NCI-H748 (cell line): ENCODE data around the gene CALCR.

Experiments
- DNase-seq: peaks from one replicate; lab custom pipeline; 2025; ENCODE audit not compliant: unreplicated experiment; lab: John Stamatoyannopoulos, UW

CALCR gene

DNA sequence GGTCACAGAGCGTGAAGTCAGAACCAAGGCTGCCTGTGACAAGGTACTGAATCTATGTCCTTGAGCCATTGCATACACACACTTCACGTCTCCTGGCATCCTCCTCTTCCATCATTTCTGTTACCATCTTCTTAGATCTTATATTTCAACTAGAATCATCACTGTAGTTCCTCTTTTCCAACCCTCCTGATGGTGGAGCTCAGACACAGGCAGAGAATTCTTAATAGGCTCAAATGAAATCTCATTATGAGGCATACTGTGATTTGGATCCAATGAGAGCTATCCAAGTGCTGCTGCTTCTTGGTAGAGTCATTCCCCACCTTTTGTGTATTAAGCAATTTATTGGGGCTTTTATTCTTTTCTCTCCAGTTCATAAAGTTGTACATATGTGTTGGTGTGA lies 113.2 kb downstream of the CALCR start:
- peak; percentile 71 for DNase-seq

DNA sequence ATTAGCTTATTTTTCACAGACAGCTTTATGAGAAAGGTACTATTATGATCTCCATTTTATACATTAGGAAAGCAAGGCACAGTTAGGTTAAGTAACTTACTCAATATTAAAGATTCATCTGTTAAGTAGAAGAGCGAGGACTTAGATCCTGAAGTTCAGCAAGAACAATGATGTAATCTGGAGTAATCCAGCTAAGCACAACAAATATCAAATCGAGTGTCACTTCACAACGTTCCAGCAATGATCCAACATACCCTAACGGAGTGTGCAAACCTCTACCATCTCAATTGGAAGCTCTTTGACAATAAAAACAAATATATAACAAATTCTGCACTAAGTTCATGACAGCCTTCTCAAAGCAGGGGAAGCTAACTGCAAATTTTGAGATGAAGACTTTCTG lies 121.3 kb downstream of the CALCR start:
- no peak for DNase-seq

DNA sequence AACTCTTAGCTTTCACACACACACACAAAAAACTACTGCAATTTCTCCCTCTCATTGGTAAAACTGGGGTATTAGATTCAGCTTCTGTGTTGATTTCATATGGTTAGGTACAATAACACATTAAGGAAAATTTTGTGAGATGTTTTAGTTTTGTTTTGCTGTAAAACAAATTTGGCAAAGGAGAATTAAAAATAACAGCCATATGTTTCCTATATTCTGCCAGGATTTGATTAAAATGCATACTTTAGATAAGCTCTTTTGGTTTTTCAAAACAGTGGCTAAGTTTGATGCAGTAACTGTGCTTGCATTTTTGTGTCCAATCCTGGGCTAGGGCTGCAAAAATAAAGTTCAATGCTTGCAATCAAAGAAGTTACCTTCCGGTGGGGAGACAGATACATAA lies 126.3 kb downstream of the CALCR start:
- DNase-seq, result no peak

DNA sequence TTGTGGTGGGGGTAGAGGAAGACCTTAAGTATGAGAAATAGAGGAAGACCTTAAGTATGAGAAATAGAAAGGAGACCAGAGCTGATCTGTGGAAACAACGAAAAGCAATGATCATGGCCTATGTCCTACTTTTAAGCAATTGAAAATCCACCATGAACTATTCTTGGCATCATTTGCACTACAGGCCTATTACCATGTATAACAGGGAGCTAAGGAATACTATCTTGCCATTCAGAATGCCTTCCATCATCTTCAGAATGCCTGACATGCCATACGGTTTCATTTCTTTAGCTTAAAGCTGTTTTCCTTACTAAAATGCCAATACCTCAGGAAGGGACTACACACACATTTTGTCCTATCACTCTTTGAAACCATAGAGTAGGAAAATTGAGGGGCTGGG lies 127.0 kb downstream of the CALCR start:
- no peak for DNase-seq

DNA sequence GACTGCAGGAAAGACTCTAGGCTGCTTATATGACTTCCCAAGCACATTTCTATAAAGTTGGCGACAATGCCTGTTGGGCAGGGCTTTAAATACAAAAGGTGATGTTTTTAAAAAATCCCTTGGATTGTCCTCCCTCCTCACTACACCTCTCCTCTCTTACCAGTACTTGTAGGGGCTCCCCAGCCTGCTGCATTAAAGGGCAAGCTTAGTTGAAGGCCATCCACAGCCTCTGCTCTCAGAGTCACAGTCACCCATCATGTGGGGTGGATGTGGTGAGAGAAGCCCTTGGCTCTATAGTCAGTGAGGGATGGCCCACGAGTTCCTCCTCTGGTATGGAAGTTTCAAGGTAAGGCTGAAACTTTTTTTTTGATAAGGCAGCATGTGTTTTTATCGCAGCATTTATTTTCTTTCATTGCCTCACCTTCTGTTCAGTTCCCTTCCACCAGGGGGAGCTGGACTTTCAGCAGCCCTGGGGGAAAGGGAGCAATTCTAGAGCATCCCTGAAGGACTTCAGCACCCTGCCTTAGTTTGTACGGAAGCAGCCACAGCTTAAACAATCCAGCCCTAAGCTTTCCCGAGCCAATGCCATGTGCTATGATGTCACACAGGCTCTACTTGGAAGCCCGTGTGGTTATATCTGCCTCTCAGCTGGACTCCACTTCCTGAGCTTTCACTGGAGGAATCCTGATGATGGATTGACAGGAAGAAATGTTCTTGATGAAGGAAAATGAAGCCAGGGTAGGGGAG lies 131.9 kb downstream of the CALCR start:
- peak; percentile 65 for DNase-seq

DNA sequence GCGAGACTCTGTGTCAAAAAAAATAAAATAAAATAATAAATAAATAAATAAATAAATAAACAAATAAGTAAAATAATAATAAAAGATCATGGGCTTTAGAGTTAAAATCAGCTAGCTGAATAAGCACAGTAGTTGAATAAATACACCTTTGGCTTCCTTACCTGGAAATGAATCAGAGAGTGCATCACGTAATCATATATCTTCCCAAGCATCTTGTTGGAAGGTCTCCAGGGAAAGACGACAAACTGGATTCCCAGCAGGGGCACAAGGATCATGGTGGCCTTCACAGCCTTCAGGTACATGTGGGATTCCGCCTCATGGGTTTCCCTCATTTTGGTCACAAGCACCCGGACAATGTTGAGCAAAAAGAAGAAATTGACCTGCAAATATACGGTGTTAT lies 138.7 kb downstream of the CALCR start:
- no peak for DNase-seq

DNA sequence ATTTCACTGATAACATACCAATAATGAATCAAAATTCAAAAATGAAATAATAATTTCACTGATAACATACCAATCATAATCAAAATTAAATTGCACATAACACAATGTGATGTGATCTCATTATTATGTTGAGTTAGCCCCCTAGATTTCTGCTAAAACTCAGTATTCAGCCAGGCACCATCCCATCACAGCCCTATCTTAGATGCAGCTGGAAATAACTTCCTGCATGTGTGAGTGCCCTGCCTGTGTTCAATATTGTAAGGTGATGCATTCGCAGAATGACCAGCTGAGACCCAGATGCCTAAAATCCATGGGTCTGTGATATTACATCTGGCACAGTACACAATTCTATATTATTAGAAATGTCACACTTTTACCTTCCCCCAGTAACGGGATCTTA lies 142.4 kb downstream of the CALCR start:
- DNase-seq, result no peak

DNA sequence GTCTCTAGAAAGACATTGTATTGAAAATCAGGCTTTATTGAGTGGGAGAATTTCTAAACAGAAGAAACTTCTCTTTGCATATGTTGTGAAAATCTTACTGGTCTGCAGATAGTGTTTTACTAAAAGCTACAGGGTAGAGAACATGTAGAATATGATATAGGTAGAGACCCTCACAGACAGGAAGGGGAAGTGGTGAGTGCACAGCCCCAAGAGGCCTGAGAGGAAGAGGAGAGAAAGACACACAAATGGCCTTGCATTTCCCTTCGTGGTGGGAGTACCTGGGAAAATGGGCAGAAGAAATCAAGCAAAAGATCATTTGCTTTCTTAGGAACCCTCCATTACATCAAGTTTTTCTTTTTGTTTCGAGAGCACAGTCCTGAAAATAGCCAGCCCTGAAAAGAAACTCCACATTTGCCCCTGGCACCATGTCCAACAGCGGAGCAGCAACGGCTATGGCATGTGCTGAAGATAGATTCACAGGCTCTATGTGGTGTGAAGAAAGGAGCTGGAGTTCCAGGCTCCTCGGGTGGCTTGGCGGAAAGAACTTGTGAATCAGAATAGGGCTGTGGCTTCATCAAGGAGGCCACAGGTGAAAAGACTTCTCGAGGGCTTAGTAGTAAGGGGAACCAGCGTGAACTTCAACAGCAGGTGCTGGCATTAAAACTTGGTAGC lies 143.5 kb downstream of the CALCR start:
- DNase-seq, result no peak

DNA sequence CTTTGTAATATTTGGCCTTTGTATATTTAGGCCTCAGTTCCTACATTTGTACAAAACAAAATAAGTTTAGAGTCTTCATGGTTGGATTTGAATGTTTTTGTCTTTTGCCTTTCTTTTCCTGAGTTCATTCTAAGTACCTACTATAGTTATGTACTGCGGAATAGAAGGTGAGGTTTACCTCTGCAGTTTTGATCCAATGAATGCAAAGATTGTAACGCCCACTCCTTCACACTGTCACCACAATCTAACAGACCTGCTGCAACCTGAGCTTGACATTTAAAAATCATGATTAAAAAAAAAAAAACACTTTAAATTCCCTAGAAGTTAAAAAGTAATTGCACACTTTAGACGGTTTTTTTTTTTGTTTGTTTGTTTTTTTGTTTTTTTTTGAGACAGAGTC lies 145.0 kb downstream of the CALCR start:
- no peak for DNase-seq

DNA sequence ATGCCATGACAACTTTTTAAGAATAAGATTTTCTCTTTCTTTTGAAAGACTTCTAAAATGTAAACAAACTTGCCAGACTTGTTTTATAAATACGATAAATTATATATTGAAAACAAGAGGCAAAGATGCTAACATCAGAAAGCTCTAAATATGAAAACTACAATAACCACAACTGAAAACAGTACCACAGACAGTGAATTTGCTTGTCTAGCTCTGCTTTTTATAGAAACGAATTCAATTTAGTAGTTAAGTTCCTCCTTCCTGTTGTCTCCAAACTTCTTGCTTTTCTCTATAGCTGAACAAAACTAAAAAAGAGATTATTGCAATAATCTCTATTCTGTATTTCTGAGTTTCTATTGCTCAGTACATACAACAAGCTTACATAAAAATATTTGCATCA lies 147.4 kb downstream of the CALCR start:
- DNase-seq, result no peak

DNA sequence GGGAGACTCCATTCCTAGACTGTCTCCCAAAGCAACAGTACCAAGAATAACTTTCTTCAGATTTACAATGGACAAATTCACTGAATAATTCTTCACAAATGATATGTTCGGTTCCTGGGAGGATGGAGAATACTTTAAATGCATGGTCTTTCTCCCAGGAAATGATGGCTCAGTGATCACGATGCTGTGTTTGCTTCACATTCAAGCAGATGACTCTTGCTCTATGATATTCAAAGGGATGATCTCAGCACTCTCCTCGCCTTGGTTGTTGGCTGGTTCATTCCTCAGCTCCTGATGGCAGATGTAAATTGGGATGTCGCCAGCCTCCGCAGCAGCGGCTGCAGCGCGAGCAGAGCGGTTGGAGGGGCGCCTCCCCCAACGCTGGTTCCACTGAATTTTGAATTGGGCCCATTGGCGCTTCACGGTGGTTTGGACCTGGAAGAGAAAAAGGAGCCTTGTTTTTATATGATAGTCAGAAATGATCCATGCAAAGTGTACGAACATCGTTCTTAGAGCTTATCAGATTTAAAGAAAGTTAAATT lies 148.3 kb downstream of the CALCR start:
- no peak for DNase-seq

DNA sequence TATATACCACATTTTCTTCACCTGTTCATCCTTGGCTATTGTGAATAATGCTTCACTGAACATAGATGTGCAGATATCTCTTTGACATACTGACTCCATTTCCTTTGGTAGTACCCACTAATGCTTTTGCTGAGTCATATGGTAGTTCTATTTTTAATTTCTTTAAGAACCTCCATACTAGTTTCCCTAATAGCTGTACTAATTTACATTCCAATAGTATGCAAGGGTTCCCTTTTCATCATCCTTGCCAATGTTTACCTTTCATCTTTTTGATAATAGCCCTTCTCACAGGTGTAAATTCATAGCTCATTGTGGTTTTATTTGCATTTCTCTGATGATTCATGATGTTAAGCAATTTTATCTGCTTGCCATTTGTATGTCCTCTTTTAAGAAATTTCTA lies 159.9 kb downstream of the CALCR start:
- peak; percentile 18 for DNase-seq

DNA sequence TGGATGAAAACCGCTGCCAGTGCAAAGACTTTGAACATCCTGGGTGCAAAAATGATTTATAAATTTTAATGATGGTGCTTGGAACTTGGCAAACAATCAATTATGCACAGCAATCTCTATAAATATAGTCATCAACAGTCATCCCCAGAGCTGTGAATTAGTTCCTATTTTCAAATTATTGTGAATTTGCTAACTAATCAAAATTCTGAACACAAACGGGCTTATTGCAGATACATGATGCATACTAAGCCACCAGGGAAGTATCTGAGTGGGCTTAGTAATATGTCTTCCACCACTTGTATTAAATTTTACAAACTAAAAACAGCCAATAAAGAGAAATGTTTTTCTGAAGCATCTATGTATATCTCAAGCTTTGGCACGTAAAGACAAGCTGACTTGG lies 165.2 kb downstream of the CALCR start:
- DNase-seq, result no peak

DNA sequence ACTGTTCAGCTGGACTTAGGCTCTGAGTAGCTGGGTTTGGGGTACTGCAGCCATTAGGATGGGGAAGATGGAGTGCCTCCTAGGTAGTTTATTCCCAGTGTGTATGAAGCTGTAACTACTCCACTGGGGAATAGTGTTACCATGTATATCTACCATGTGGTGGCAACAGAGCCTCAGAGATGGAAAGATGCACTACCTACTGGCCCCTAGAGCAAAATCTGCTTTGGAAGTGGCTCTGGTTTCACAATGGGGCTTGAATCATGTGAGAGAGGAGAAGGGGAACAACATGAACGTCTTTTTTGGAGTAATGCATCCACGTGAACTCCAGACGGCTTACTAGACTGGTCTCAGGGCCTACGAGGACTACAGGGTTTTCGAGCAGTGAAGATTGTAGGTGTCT lies 167.3 kb downstream of the CALCR start:
- DNase-seq, result no peak

DNA sequence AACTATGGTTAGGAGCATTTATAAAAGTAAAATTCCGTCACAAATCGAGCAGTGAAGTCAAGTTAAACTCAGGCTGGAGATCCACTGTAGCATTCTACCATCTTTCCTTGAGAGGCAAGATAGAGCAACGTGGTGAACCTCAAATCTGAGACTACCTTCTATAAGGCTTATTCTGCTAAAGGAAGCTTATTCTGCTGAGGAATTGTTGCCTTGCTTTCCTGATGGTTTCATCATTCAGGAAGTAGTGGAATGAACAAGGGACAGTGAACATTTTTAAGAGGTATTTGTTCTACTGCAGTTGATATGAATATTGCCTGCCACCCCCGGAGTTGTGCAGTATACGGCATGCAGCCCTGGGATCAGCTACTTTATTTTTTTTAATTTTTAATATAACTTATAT lies 171.6 kb downstream of the CALCR start:
- DNase-seq, result no peak

DNA sequence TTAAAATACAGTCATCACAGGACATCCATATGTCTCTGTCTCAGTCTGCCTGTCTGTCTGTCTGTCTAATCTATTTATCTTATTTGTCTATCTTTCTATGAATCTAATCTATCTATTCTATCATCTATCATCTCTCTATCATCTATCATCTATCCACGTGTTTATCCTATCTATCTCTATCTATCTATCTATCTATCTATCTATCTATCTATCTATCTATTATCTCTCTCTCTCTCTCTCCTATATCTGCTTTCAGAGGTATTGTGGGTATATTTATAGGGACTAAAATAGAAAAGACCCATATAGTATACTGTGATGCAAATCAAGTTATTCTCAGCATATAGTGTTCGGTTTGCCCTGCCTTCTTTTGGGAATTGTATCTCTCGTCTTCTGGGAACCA lies 174.9 kb downstream of the CALCR start:
- DNase-seq, result no peak

DNA sequence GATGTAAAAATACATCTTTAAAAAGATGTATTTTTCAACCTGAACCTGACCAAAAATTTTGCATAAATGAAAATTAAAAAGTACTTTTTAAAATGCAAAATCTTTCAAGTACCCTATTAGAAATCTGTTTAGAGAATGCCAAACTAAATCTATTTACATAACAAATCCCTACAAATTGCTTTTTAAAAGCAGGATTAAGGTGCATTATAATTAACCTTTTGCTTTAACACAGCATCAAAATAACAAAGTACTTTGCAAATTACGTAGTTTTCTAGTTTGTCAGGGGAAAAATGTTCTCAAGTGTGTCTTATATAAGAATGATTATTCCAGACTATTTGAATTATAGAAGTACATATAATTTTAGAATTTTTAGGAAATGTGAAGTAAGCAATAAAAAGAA lies 181.5 kb downstream of the CALCR start:
- DNase-seq, result no peak

DNA sequence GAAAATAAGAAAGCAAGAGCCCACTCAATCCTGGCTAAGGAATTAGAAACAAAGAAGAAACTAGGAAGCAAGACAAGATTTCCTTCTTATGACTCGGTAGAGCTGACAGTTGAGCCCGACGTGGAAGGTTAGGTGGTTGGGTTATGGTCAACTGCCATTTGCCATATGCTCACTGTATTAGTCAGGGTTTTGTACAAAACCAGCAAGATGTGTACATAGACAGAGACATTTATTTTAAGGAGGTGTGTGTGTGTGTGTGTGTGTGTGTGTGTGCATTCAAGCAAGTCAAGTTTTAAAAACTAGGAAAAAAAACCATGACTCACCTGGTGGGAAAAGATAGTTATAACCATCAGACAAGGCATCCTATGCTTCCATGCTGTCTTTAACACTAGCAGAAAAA lies 183.9 kb downstream of the CALCR start:
- DNase-seq, result no peak

DNA sequence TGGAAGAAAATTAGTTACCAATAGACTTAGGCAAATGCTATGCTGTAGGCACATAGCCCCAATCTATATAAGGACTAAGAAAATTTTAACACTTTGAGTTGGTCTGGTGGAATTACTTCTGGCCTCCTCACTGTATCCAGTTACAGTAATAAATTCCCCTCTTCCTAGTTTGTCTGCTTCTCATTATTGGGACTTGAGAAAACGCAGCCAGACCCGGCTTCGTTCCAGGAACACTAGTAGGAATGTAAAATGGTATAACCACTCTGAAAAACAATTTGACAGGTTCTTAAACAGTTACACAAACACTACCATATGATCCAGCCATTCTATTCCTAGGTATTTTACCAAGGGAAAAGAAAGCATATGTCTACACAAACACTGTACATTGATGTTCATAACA lies 192.2 kb downstream of the CALCR start:
- DNase-seq, result no peak

DNA sequence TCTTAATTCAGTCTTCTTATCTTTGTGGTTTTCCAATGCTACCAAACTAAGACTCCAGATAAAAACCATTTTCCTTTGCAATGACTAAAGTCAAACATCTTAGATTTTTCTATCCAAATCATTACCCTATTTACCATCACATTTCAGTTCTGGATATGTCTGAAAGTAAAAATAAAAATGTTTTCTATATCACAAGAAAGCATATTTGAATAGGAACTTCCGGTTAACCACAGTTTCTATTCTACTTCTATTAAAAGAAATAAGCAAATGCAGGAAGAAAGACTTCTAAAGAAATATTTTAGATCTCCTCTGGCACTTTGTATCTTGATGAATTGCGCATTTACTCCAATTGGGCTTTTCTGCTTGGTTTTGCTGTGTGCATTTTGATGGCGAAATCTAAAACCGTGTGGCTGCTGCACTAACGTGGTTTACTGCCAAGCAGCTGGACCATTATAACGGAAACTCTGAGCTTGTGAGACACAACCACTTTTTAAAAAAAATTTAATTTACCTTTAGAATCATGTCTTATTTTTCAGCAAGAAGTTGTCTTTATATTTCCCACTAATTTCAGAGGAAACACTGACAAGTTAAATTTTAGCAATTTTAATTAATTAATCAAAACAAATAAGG lies 196.3 kb downstream of the CALCR start:
- DNase-seq, result no peak

DNA sequence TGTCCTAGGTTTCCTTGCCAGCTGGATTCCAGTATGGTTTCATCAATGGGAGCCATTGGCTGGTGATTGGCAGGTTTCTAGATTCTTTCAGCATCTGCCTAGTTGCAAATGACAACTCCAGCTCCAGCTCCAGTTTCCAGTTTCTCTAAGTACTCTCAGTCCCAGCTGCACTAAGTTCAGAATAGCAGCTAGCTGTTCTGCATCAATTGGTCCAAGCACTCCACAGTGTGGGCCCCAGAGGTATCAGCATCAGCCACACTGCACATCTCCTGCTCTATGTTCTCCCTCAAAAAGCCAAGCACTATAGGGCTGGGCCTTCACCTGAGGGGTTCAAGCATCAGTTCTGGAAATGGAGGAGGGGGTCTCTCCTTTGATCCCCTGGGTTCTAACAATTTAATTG lies 198.9 kb downstream of the CALCR start:
- DNase-seq, result no peak
